ENCODE results near the gene NCOR2. TPM values are rescaled to one million over a fixed set of nuclear protein-coding genes. Genes with fewer than 3 reads are reported as not detected.
A peak's percentile ranks its signal among the peaks of the same experiment; 100 is the strongest.

NCOR2 gene
- total RNA-seq, 2 donors from 2014 or later = 137 to 148 TPM

DNA sequence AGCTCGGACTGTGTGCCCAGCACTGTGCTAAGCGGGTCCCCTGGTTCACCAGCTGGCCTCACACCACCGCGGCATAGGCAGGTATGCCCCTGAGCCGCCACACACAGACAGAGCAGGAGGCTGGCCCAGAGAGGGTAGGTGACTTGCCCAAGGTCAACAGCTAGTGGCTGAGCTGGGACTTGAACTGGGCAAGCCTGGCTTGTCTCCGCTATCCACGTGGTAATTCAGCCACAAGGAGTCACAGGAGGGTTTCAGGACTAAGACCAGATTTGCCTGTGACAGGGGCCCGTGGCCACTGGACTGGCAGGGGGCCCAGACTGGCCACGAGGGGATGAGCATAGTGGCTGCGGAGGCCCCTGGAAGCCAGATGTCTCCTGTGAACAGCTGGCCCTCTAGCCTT is 47.7 kb downstream of the NCOR2 start:
- no peaks in the 10 kb centered on the region for H3K36me3 ChIP-seq
- peaks cover 21% of the 10 kb centered on the region for H3K4me1 ChIP-seq
- intact Hi-C loops (cut with DNase I) = no loop called here
- peak overlapping the region in 1 of 2 donors; percentile 74 for H3K9ac ChIP-seq (ENCODE audit: low read depth in 2 of 2, low read length in 2 of 2)
- no peaks in the 10 kb centered on the region for H3K27me3 ChIP-seq
- no peak overlapping the region for H3K4me3 ChIP-seq
- peak overlapping the region; percentile 92 for H3K27ac ChIP-seq
- TF ChIP-seq, protein P1, sequence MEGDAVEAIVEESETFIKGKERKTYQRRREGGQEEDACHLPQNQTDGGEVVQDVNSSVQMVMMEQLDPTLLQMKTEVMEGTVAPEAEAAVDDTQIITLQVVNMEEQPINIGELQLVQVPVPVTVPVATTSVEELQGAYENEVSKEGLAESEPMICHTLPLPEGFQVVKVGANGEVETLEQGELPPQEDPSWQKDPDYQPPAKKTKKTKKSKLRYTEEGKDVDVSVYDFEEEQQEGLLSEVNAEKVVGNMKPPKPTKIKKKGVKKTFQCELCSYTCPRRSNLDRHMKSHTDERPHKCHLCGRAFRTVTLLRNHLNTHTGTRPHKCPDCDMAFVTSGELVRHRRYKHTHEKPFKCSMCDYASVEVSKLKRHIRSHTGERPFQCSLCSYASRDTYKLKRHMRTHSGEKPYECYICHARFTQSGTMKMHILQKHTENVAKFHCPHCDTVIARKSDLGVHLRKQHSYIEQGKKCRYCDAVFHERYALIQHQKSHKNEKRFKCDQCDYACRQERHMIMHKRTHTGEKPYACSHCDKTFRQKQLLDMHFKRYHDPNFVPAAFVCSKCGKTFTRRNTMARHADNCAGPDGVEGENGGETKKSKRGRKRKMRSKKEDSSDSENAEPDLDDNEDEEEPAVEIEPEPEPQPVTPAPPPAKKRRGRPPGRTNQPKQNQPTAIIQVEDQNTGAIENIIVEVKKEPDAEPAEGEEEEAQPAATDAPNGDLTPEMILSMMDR (IDR thresholded peaks at IDR 0.05) = no peak
- DNase-seq = no peak
- no peaks in the 10 kb centered on the region for H3K9me3 ChIP-seq

DNA sequence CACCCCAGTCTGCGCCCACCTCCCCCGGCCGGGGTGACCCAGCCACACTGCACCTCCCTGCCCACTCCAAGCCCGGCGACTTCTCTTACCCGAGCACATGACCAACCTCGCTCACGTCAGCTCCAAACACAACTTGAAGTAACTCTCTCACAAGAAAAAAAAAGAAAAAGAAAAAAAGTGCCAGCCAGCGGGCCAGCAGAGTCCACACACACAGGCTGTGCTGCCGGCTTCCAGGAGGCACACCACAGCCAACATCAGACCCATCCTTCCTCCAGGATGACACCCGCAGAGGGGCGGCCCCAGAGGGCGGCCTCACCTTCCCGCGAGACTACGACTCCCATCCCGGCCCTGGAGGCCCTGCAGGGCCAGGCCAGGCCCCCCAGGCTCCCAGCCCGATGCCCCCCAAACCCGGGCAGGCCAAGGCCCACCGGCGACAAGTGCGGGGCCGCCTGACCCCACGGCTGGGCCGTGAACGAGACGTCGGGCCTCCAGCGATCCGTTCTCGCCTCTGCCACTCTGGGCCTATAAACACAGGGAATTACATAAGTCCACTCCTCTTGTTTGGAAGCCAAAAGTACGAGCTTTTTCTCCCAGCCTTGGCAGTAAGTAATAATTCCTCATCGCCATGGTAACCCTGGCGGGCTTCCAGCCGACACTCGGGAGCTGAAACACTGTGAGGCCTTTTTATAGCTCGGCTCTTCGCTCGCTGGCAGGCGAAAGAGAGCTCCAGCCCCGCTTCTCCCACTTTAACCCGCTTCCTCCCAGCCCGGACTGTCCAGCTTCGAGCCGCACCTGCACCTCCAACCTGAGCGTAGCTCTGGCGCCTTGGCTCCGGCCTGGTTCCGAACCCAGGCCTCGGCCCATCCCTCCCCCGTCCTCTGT is 49.1 kb downstream of the NCOR2 start:
- Histone ChIP-seq H3K4me1 (peaks cover 35% of the 10 kb centered on the region), H3K36me3 (no peaks in the 10 kb centered on the region), H3K27ac (peak overlapping the region; percentile 92), H3K9me3 (no peaks in the 10 kb centered on the region), H3K27me3 (no peaks in the 10 kb centered on the region), H3K4me3 (peak overlapping the region; percentile 43), H3K9ac (ENCODE audit: low read depth in 2 of 2, low read length in 2 of 2) (peak overlapping the region; percentile 67 to 74)
- intact Hi-C loops (cut with DNase I) = no loop called here
- TF ChIP-seq, protein P1 (IDR thresholded peaks at IDR 0.05) = no peak
- peak; percentile 100 for DNase-seq

All from colonic mucosa (tissue), 4 donors.